ENCODE results near the gene MAGEB3. TPM values are rescaled to one million over a fixed set of nuclear protein-coding genes. Genes with fewer than 3 reads are reported as not detected.

MAGEB3 gene
- total RNA-seq, 1 experiment from 2014 or later = not detected

DNA sequence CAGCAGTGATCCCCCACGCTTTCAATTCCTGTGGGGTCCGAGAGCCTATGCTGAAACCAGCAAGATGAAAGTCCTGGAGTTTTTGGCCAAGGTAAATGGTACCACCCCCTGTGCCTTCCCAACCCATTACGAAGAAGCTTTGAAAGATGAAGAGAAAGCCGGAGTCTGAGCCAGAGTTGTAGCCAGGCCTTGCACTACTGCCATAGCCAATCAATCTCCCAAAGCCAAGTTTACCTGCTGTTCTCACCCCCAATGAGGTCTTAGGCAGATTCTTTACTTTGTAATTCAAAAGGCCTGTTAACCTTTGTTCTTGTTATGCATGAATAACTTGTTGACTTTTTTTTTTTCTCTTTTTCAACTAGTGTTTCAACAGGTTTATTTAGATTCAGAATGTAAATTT, 11.1 kb upstream of the MAGEB3 start:
- Mint-ChIP-seq H3K27me3 (ENCODE audit: low read depth) (peaks cover 4% of the 10 kb centered on the region; the same call in 1 of the 2 replicates), H3K36me3 (ENCODE audit: insufficient read depth in 1 of 3, low read depth in 3 of 3) (peaks cover 8 to 15% (median 12%) of the 10 kb centered on the region in 3 experiments), H3K4me1 (peaks cover 27% of the 10 kb centered on the region in 2 experiments), H3K9me3 (peaks cover 18 to 72% of the 10 kb centered on the region in 2 experiments; a peak in 4 of 5 replicates), H3K27ac (peak overlapping the region; percentile 87 to 95 (median 94); a peak in 6 of 7 replicates), H3K4me3 (0 out of 5 replicates have a peak overlapping the region, but pooled peaks of 1 of the 2 experiments have one; percentile 14)
- H3K18ac ChIP-seq (ENCODE audit: insufficient read length, low read depth, low read length) = no peak overlapping the region
- H3K23me2 ChIP-seq (ENCODE audit: insufficient read length, low read depth, low read length, poor library complexity, severe bottlenecking) = no peaks in the 10 kb centered on the region
- H3K56ac ChIP-seq (ENCODE audit: insufficient read length, low read depth, low read length) = no peak overlapping the region
- H2AK5ac ChIP-seq (ENCODE audit: insufficient read length, low read length) = no peak overlapping the region
- peak overlapping the region; percentile 10 for H3K4me2 ChIP-seq (ENCODE audit: insufficient read depth, insufficient read length, low read length)
- H3K9ac ChIP-seq (ENCODE audit: extremely low read depth, insufficient read length, low read length) = no peak overlapping the region
- no peak overlapping the region for H3K27ac ChIP-seq (ENCODE audit: insufficient read length, low read depth, low read length)
- peak; percentile 58 for DNase-seq
- no peak overlapping the region for H2BK12ac ChIP-seq (ENCODE audit: insufficient read length, low read depth, low read length)
- H4K5ac ChIP-seq (ENCODE audit: insufficient read length, low read depth, low read length) = no peak overlapping the region
- H4K20me1 ChIP-seq (ENCODE audit: control insufficient read depth, insufficient read depth, insufficient read length) = no peaks in the 10 kb centered on the region
- H3K9me3 ChIP-seq (ENCODE audit: control insufficient read depth, low read depth, low read length) = no peaks in the 10 kb centered on the region
- H2BK120ac ChIP-seq (ENCODE audit: low read depth, low read length, poor library complexity, severe bottlenecking) = no peak overlapping the region
- no peak overlapping the region for H4K91ac ChIP-seq (ENCODE audit: insufficient read length, low read depth, low read length)
- no peak overlapping the region for H3K23ac ChIP-seq (ENCODE audit: insufficient read length, low read depth, low read length)
- no peak overlapping the region for H2BK20ac ChIP-seq (ENCODE audit: low read depth, low read length, poor library complexity, severe bottlenecking)
- no peaks in the 10 kb centered on the region for H3K79me1 ChIP-seq (ENCODE audit: insufficient read depth, low read depth, low read length, poor library complexity, severe bottlenecking)
- H4K8ac ChIP-seq (replicated peaks; ENCODE audit: insufficient read length, low read depth, low read length) = no peak overlapping the region
- no peak overlapping the region for H3K14ac ChIP-seq (ENCODE audit: insufficient read depth, low read length)
- H3K4me1 ChIP-seq (ENCODE audit: insufficient read depth, low read length) = peaks cover 7% of the 10 kb centered on the region
- H2AFZ ChIP-seq (ENCODE audit: low read length) = no peak overlapping the region
- H2BK15ac ChIP-seq (ENCODE audit: low read depth, low read length) = no peak overlapping the region
- no peak overlapping the region for H3T11ph ChIP-seq (ENCODE audit: low read length)
- no peaks in the 10 kb centered on the region for H3K79me2 ChIP-seq (ENCODE audit: insufficient read depth, low read length)
- no peak overlapping the region for H2BK5ac ChIP-seq (ENCODE audit: insufficient read length, low read length)
- TF ChIP-seq, protein P1, sequence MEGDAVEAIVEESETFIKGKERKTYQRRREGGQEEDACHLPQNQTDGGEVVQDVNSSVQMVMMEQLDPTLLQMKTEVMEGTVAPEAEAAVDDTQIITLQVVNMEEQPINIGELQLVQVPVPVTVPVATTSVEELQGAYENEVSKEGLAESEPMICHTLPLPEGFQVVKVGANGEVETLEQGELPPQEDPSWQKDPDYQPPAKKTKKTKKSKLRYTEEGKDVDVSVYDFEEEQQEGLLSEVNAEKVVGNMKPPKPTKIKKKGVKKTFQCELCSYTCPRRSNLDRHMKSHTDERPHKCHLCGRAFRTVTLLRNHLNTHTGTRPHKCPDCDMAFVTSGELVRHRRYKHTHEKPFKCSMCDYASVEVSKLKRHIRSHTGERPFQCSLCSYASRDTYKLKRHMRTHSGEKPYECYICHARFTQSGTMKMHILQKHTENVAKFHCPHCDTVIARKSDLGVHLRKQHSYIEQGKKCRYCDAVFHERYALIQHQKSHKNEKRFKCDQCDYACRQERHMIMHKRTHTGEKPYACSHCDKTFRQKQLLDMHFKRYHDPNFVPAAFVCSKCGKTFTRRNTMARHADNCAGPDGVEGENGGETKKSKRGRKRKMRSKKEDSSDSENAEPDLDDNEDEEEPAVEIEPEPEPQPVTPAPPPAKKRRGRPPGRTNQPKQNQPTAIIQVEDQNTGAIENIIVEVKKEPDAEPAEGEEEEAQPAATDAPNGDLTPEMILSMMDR (conservative IDR thresholded peaks at IDR 0.05) = no peak
- WGBS (ENCODE audit: extremely low coverage, insufficient read length, low lambda C conversion rate) = no CpG with 5 or more reads among the region's 4 CpGs
- no peaks in the 10 kb centered on the region for H3K27me3 ChIP-seq (ENCODE audit: insufficient read depth, low read length)
- H3K4ac ChIP-seq (ENCODE audit: low read depth, low read length) = no peak overlapping the region
